Gastroesophageal sphincter (tissue), 3 donors: Measurements from ENCODE around the gene LRFN2.

Experiments used
- EP300 ChIP-seq: sonication (generic); formaldehyde crosslinking; IDR thresholded peaks from one replicate; pipeline ENCODE4 v1.6.1; 2017; ENCODE audit warnings: antibody characterized with exemption, mild to moderate bottlenecking
- POLR2A ChIP-seq, 2 donors: fragments of 450-650 bp; IDR thresholded peaks; one replicate each; pipeline ENCODE4 v1.6.1; 2017; ENCODE audit warnings: antibody characterized with exemption in 2 of 2, mild to moderate bottlenecking in 2 of 2, moderate library complexity in 1 of 2
- TF ChIP-seq, protein P1 (sequence below), 4 experiments: fragments of 200-600 bp in 2 of 4; fragments of 450-650 bp in 2 of 4; sonication (generic) in 1 of 4; IDR thresholded peaks; one replicate each; pipeline ENCODE4 v1.5.1; 2017 to 2019; ENCODE audit warnings: antibody characterized with exemption in 4 of 4, mild to moderate bottlenecking in 2 of 4, moderate library complexity in 2 of 4

GRCh38 chr6:40529919-40530318, 57.2 kb downstream of the LRFN2 start:
- TF ChIP-seq, protein P1, sequence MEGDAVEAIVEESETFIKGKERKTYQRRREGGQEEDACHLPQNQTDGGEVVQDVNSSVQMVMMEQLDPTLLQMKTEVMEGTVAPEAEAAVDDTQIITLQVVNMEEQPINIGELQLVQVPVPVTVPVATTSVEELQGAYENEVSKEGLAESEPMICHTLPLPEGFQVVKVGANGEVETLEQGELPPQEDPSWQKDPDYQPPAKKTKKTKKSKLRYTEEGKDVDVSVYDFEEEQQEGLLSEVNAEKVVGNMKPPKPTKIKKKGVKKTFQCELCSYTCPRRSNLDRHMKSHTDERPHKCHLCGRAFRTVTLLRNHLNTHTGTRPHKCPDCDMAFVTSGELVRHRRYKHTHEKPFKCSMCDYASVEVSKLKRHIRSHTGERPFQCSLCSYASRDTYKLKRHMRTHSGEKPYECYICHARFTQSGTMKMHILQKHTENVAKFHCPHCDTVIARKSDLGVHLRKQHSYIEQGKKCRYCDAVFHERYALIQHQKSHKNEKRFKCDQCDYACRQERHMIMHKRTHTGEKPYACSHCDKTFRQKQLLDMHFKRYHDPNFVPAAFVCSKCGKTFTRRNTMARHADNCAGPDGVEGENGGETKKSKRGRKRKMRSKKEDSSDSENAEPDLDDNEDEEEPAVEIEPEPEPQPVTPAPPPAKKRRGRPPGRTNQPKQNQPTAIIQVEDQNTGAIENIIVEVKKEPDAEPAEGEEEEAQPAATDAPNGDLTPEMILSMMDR (IDR thresholded peaks at IDR 0.05) = no peak
- TF ChIP-seq POLR2A (IDR thresholded peaks at IDR 0.05) (no peak), EP300 (no peak)
